Measurements from ENCODE around the gene GRM6. TPM values are rescaled to one million over a fixed set of nuclear protein-coding genes. Genes with fewer than 3 reads are reported as not detected.
A peak's percentile ranks its signal among the peaks of the same experiment; 100 is the strongest.

The GRM6 gene
- not detected for total RNA-seq

DNA sequence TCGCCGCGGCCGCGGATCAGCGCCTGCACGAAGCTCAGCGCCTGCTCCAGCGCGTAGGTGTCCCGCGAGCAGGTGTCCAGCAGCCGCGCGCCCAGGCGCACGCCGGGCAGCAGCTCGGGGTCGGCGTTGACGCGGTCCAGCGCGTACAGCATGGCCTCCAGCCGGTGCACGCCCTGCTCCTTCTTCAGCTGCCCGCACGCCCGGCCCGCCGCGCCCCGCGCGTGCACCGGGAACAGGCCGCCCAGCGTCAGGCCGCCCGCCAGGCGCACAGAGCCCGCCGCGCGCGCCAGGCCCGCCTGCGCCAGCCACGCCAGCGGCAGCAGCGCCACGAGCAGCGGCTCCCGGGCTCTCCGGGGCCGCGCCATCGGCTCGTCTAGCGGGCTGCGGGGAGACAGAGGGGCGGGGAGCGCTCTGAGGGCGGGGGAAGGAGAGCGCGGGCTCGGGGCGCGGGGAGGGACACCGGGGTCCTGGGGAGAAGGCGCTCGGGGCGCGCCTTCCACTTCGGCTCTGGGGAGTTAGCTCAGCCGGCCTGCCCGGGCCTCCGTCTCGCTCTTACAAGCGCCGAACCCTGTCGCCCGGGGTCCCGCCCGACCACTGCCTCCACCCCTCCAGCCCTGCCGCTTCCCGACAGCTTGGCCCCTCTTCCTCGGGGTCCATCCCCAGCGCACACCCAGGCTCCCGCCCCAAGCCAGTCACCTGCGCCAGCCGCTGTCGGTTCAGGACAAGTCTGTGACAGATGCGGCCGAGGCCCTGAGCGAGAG lies at the start of gene GRM6:
Gene GRM6, minus strand, starts transcription at position 741 of the 761 bp plus-strand sequence. Its CDS starts 376 bp downstream, at position 365.
- Histone ChIP-seq H3K27me3 (peaks cover 0 to 42% of the 10 kb centered on the region in 2 donors), H3K9me3 (peaks cover 26 to 31% of the 10 kb centered on the region in 2 donors)

DNA sequence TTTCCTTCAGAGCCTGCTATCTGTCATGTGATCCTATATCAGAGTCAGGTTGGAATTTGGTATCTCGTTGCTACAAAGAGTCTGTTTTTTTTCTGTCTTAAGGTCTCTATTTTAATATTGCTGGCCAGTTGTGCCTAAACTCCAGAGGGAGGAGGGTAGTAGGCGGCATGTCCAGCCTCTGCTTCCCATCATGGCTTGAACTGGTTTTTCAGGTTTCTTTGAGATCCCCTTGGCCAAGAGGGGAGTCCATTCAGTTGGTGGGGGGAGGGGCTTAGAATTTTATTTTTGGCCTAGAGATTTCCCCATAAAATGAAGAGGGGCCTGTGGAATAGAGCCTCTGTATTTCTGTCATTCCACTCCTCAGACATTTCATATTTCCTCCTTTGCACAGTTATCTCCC lies 49.6 kb upstream of the GRM6 start:
- Histone ChIP-seq H3K9me3 (peaks cover 31 to 36% of the 10 kb centered on the region in 2 donors), H3K4me1 (no peaks in the 10 kb centered on the region), H3K4me3 (no peak overlapping the region), H3K27me3 (no peaks in the 10 kb centered on the region), H3K36me3 (no peaks in the 10 kb centered on the region), H3K27ac (no peak overlapping the region)
- intact Hi-C loops (cut with DNase I; ENCODE audit: low total_unique reads) = loop anchor here (1.0 kb wide), 1 partner anchor 21 kb away; no protein-coding TSS in a partner anchor
- TF ChIP-seq CTCF (IDR thresholded peaks at IDR 0.05) (no peak), POLR2AphosphoS5 (IDR thresholded peaks at IDR 0.05) (no peak), POLR2A (IDR thresholded peaks at IDR 0.05) (no peak)
- DNase-seq (ENCODE audit: low spot score in 2 of 2) = no peak

More for the DNA sequence above, at the start of gene GRM6:
- Histone ChIP-seq H3K4me1 (no peaks in the 10 kb centered on the region), H3K36me3 (no peaks in the 10 kb centered on the region), H3K4me3 (peak within 1 kb of the TSS in 1 of 3 donors; percentile 31), H3K27ac (no peak within 1 kb of the TSS)
- intact Hi-C loops (cut with DNase I; ENCODE audit: low total_unique reads) = loop anchor here (2.0 kb wide), 2 partner anchors 22 to 56 kb away; no protein-coding TSS in a partner anchor
- DNase-seq (ENCODE audit: low spot score in 2 of 2) = no peak
- no peak for TF ChIP-seq POLR2A (IDR thresholded peaks at IDR 0.05)
- no peak for TF ChIP-seq POLR2AphosphoS5 (IDR thresholded peaks at IDR 0.05)
- TF ChIP-seq CTCF (IDR thresholded peaks at IDR 0.05) = no peak

- peaks cover 44% of the 10 kb centered on the region for H3K36me3 ChIP-seq
These were observed 38.0 kb upstream of the GRM6 start for GRCh38 chr5:179033004-179033580.

DNA sequence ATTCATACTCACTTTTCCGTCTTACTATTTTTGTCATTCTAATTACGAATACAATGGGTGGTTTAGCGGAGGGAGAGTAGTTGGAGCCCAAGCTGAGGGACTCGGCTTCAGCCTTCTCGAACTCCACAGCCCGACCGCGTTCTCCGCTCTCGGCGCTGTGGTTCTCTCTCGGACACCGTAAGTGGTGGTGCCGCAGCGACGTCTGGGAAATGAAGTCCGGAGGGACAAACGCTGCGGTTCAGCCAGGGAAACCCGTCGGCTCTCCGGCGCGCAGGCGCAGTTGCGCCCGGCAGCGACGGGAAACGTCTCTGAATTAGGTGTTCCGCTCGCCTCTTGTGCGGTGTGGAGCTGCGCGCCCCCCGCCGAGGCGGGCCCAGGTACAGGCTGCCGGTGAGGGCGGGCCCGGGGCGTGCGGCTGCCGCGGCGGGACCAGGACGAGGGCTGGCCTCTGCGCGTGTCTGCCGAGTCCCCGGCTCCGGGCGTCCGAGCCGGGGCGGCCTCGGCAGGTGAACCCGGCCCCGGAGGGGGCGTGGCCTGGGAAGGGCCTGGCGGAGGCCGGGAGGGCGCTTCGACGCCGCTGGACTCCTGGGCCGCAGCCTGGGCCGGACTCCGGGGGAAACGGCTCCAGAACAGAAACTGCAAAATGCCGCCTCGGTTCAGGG lies 28.5 kb upstream of the GRM6 start, which contains the start of gene ZNF879:
Gene ZNF879, plus strand, starts transcription at position 277 of the 662 bp plus-strand sequence. CDS start 1,201 bp downstream, outside the sequence.
- H3K27ac ChIP-seq = peak within 1 kb of the TSS; percentile 88 to 92
- H3K27me3 ChIP-seq = no peaks in the 10 kb centered on the region
- peaks cover 32 to 34% of the 10 kb centered on the region in 2 donors for H3K9me3 ChIP-seq
- TF ChIP-seq CTCF (IDR thresholded peaks at IDR 0.05) = no peak
- TF ChIP-seq POLR2AphosphoS5 (IDR thresholded peaks at IDR 0.05) = peak; percentile 50 to 73 (median 56)
- no peaks in the 10 kb centered on the region for H3K4me1 ChIP-seq
- peaks cover 19% of the 10 kb centered on the region for H3K36me3 ChIP-seq
- intact Hi-C loops (cut with DNase I; ENCODE audit: low total_unique reads) = loop anchor here (2.0 kb wide), 1 partner anchor 21 kb away; no protein-coding TSS in a partner anchor
- H3K4me3 ChIP-seq = peak within 1 kb of the TSS; percentile 75 to 86 (median 75)
- peak; percentile 89 for DNase-seq (ENCODE audit: low spot score in 2 of 2)

More at GRCh38 chr5:179033004-179033580, 38.0 kb upstream of the GRM6 start:
- intact Hi-C loops (cut with DNase I; ENCODE audit: low total_unique reads) = no loop called here
- no peak for DNase-seq (ENCODE audit: low spot score in 2 of 2)
- no peak overlapping the region for H3K27ac ChIP-seq
- H3K4me3 ChIP-seq = no peak overlapping the region
- peaks cover 91 to 100% of the 10 kb centered on the region in 2 donors for H3K9me3 ChIP-seq
- H3K4me1 ChIP-seq = no peaks in the 10 kb centered on the region
- no peak for TF ChIP-seq POLR2AphosphoS5 (IDR thresholded peaks at IDR 0.05)
- TF ChIP-seq POLR2A (IDR thresholded peaks at IDR 0.05) = no peak
- H3K27me3 ChIP-seq = no peaks in the 10 kb centered on the region

DNA sequence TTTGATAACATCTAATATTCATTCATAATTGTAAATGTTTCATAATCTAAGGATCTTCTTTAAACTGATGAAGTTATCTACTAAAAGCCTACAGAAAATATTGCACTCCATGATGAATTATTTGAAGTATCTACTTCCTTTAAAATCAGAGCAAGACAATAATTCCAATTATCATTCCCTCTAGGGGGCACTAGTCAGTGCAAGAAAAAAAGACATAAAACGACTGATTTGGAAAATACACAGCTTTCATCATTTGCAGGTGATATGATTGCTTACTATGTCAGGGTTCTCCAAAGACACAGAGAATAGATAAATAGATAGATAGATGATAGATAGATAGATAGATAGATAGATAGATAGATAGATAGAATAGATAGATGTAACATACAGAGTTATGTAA lies 13.5 kb upstream of the GRM6 start:
- TF ChIP-seq POLR2A (IDR thresholded peaks at IDR 0.05) (no peak), POLR2AphosphoS5 (IDR thresholded peaks at IDR 0.05) (no peak), CTCF (IDR thresholded peaks at IDR 0.05) (no peak)
- Histone ChIP-seq H3K27me3 (no peaks in the 10 kb centered on the region), H3K27ac (no peak overlapping the region), H3K9me3 (peaks cover 16 to 51% of the 10 kb centered on the region in 2 donors), H3K36me3 (no peaks in the 10 kb centered on the region), H3K4me3 (no peak overlapping the region), H3K4me1 (no peaks in the 10 kb centered on the region)
- intact Hi-C loops (cut with DNase I; ENCODE audit: low total_unique reads) = loop anchor here (5.0 kb wide), 1 partner anchor 454 kb away; no protein-coding TSS in a partner anchor
- no peak for DNase-seq (ENCODE audit: low spot score in 2 of 2)
